Measurements from ENCODE around the gene ZGPAT. TPM values are rescaled to one million over a fixed set of nuclear protein-coding genes. Genes with fewer than 3 reads are reported as not detected.
A peak's percentile ranks its signal among the peaks of the same experiment; 100 is the strongest.

The ZGPAT gene
- total RNA-seq, 1 experiment from 2014 or later, result 35.8 TPM

- Histone ChIP-seq H3K36me3 (ENCODE audit: control insufficient read depth, insufficient read depth, low read length) (no peaks in the 10 kb centered on the region; the same call in 1 of the 2 replicates), H3K9me3 (ENCODE audit: control insufficient read depth, insufficient read depth, low read depth, low read length) (no peaks in the 10 kb centered on the region), H3K27me3 (ENCODE audit: control insufficient read depth, insufficient read depth, low read length) (no peaks in the 10 kb centered on the region), H3K4me3 (ENCODE audit: low read depth in 2 of 2, low read length in 2 of 2) (no peak overlapping the region), H3K4me1 (ENCODE audit: control insufficient read depth, insufficient read depth, low read length) (peaks cover 23% of the 10 kb centered on the region), H3K27ac (ENCODE audit: low read length) (peak overlapping the region; percentile 88)
- in situ Hi-C loops (cut with HindIII; ENCODE audit: low pct_unique_long_range_greater_than_20kb, low sequenced_read_pairs) (no loop called here), intact Hi-C loops (cut with micrococcal nuclease; ENCODE audit: unreplicated experiment) (no loop called here)
- POLR2A ChIA-PET, result no interaction called here
- BruUV-seq (replicated peaks), result no TSS peak
- ATAC-seq (no peak), DNase-seq (ENCODE audit: low read depth, low spot score) (no peak)
- TF ChIP-seq REST (IDR thresholded peaks at IDR 0.05; ENCODE audit: insufficient read depth in 1 of 2, low read depth in 2 of 2, low read length in 1 of 2) (no peak), SIN3A (IDR thresholded peaks at IDR 0.05; ENCODE audit: borderline replicate concordance, insufficient read depth, low read depth, low read length) (no peak), CTCF (IDR thresholded peaks at IDR 0.05) (no peak), TCF7L2 (IDR thresholded peaks at IDR 0.05; ENCODE audit: low read depth, low read length) (no peak), POLR2AphosphoS5 (IDR thresholded peaks at IDR 0.05; ENCODE audit: low read depth, low read length) (no peak)
- CTCF ChIA-PET, result no interaction called here
Observed at GRCh38 chr20:63680427-63680826, 27.4 kb upstream of the ZGPAT start.

- ATAC-seq, result no peak
- peaks cover 23% of the 10 kb centered on the region for H3K4me1 ChIP-seq (ENCODE audit: control insufficient read depth, insufficient read depth, low read length)
- no peak for DNase-seq (ENCODE audit: low read depth, low spot score)
- TF ChIP-seq TCF7L2 (IDR thresholded peaks at IDR 0.05; ENCODE audit: low read depth, low read length), result no peak
- TF ChIP-seq SIN3A (IDR thresholded peaks at IDR 0.05; ENCODE audit: borderline replicate concordance, insufficient read depth, low read depth, low read length), result no peak
- no peak for TF ChIP-seq CTCF (IDR thresholded peaks at IDR 0.05)
- no peak for TF ChIP-seq REST (IDR thresholded peaks at IDR 0.05; ENCODE audit: insufficient read depth in 1 of 2, low read depth in 2 of 2, low read length in 1 of 2)
- no peak for TF ChIP-seq POLR2AphosphoS5 (IDR thresholded peaks at IDR 0.05; ENCODE audit: low read depth, low read length)
- CTCF ChIA-PET, result interaction anchor here (0.6 kb wide), 1 partner anchor 39 kb away, joined by 3 read pairs; no protein-coding TSS in a partner anchor
- POLR2A ChIA-PET, result no interaction called here
- H3K36me3 ChIP-seq (ENCODE audit: control insufficient read depth, insufficient read depth, low read length), result no peaks in the 10 kb centered on the region; the same call in 1 of the 2 replicates
- in situ Hi-C loops (cut with HindIII; ENCODE audit: low pct_unique_long_range_greater_than_20kb, low sequenced_read_pairs), result no loop called here
- H3K4me3 ChIP-seq (ENCODE audit: low read depth in 2 of 2, low read length in 2 of 2), result no peak overlapping the region
- peak overlapping the region; percentile 88 for H3K27ac ChIP-seq (ENCODE audit: low read length)
- no peaks in the 10 kb centered on the region for H3K27me3 ChIP-seq (ENCODE audit: control insufficient read depth, insufficient read depth, low read length)
- no peaks in the 10 kb centered on the region for H3K9me3 ChIP-seq (ENCODE audit: control insufficient read depth, insufficient read depth, low read depth, low read length)
- intact Hi-C loops (cut with micrococcal nuclease; ENCODE audit: unreplicated experiment), result no loop called here
- BruUV-seq (replicated peaks), result no TSS peak
Observed at GRCh38 chr20:63680857-63681608, 26.8 kb upstream of the ZGPAT start.

Measured in Panc1 (cell line).